H9 (cell line): Measurements from ENCODE around the gene ZNHIT2. TPM values are rescaled to one million over a fixed set of nuclear protein-coding genes. Genes with fewer than 3 reads are reported as not detected.

Experiments used
- DNase-seq: peaks from one replicate; pipeline ENCODE4 v3.0.0-alpha.2; 2017
- H2AFZ ChIP-seq: one replicate; pipeline ENCODE4 v1.6.1; 2013; ENCODE audit warnings: mild to moderate bottlenecking, low read length, control low read depth, moderate library complexity
- H2AK5ac ChIP-seq: 2 replicates; pipeline ENCODE4 v1.6.1; 2013; ENCODE audit warnings: low read length, control low read depth, mixed read lengths; ENCODE audit not compliant: insufficient read length
- H2BK120ac ChIP-seq: one replicate; pipeline ENCODE4 v1.6.1; 2013; ENCODE audit warnings: low read depth, mild to moderate bottlenecking, low read length, control low read depth, inconsistent platforms; ENCODE audit not compliant: poor library complexity, severe bottlenecking
- H2BK12ac ChIP-seq: 2 replicates; pipeline ENCODE4 v1.6.1; 2013; ENCODE audit warnings: low read length, control low read depth, mixed read lengths, low read depth; ENCODE audit not compliant: insufficient read length
- H2BK15ac ChIP-seq: 2 replicates; pipeline ENCODE4 v1.6.1; 2013; ENCODE audit warnings: low read depth, low read length, control low read depth
- H2BK20ac ChIP-seq: one replicate; pipeline ENCODE4 v1.6.1; 2013; ENCODE audit warnings: low read depth, mild to moderate bottlenecking, low read length, control low read depth, inconsistent platforms; ENCODE audit not compliant: poor library complexity, severe bottlenecking
- H2BK5ac ChIP-seq: 2 replicates; pipeline ENCODE4 v1.6.1; 2013; ENCODE audit warnings: low read length, control low read depth, mixed read lengths; ENCODE audit not compliant: insufficient read length
- H3K14ac ChIP-seq: 2 replicates; pipeline ENCODE4 v1.6.1; 2013; ENCODE audit warnings: low read length, control low read depth; ENCODE audit not compliant: insufficient read depth
- H3K18ac ChIP-seq: 2 replicates; pipeline ENCODE4 v1.6.1; 2013; ENCODE audit warnings: low read depth, mild to moderate bottlenecking, mixed read lengths, low read length, control low read depth; ENCODE audit not compliant: insufficient read length
- H3K23ac ChIP-seq: 2 replicates; pipeline ENCODE4 v1.6.1; 2013; ENCODE audit warnings: low read length, control low read depth, mixed read lengths, low read depth; ENCODE audit not compliant: insufficient read length
- H3K23me2 ChIP-seq: 2 replicates; pipeline ENCODE4 v1.6.1; 2013; ENCODE audit warnings: low read depth, mild to moderate bottlenecking, mixed read lengths, low read length, control low read depth; ENCODE audit not compliant: insufficient read length, poor library complexity, severe bottlenecking
- H3K27ac ChIP-seq: 2 replicates; pipeline ENCODE4 v1.5.1; 2013; ENCODE audit warnings: low read length, control low read depth, mixed read lengths, low read depth; ENCODE audit not compliant: insufficient read length
- H3K27me3 ChIP-seq: 2 replicates; pipeline ENCODE4 v1.6.1; 2013; ENCODE audit warnings: low read length, control low read depth, inconsistent platforms; ENCODE audit not compliant: insufficient read depth
- H3K4ac ChIP-seq: 2 replicates; pipeline ENCODE4 v1.6.1; 2013; ENCODE audit warnings: low read depth, mild to moderate bottlenecking, control low read depth, inconsistent platforms, low read length, moderate library complexity
- H3K4me1 ChIP-seq: 2 replicates; pipeline ENCODE4 v1.6.1; 2013; ENCODE audit warnings: low read length, control low read depth, inconsistent platforms; ENCODE audit not compliant: insufficient read depth
- H3K4me2 ChIP-seq: 2 replicates; pipeline ENCODE4 v1.6.1; 2013; ENCODE audit warnings: low read length, control low read depth, mixed read lengths; ENCODE audit not compliant: insufficient read length, insufficient read depth
- H3K56ac ChIP-seq: 2 replicates; pipeline ENCODE4 v1.6.1; 2013; ENCODE audit warnings: low read depth, mild to moderate bottlenecking, mixed read lengths, low read length, control low read depth; ENCODE audit not compliant: insufficient read length
- H3K79me1 ChIP-seq: 2 replicates; pipeline ENCODE4 v1.6.1; 2013; ENCODE audit warnings: low read depth, mild to moderate bottlenecking, moderate library complexity, low read length, control low read depth, inconsistent platforms; ENCODE audit not compliant: insufficient read depth, poor library complexity, severe bottlenecking
- H3K79me2 ChIP-seq: 2 replicates; pipeline ENCODE4 v1.6.1; 2013; ENCODE audit warnings: low read length, control low read depth, inconsistent platforms; ENCODE audit not compliant: insufficient read depth
- H3K9ac ChIP-seq: 2 replicates; pipeline ENCODE4 v1.6.1; 2013; ENCODE audit warnings: low read length, control low read depth, mixed read lengths; ENCODE audit not compliant: insufficient read length; ENCODE audit errors: extremely low read depth
- H3K9me3 ChIP-seq: one replicate; pipeline ENCODE4 v1.6.1; 2013; ENCODE audit warnings: low read depth, low read length, inconsistent platforms; ENCODE audit not compliant: control insufficient read depth
- H3T11ph ChIP-seq: one replicate; pipeline ENCODE4 v1.6.1; 2013; ENCODE audit warnings: mild to moderate bottlenecking, low read length, control low read depth, inconsistent platforms
- H4K20me1 ChIP-seq: one replicate; pipeline ENCODE4 v1.6.1; 2013; ENCODE audit not compliant: control insufficient read depth, insufficient read length, insufficient read depth
- H4K5ac ChIP-seq: 2 replicates; pipeline ENCODE4 v1.6.1; 2013; ENCODE audit warnings: low read depth, mild to moderate bottlenecking, mixed read lengths, low read length, control low read depth; ENCODE audit not compliant: insufficient read length
- H4K8ac ChIP-seq: replicated peaks from 2 replicates; pipeline ENCODE4 v1.6.1; 2013; ENCODE audit warnings: low read length, control low read depth, mixed read lengths, low read depth; ENCODE audit not compliant: insufficient read length
- H4K91ac ChIP-seq: 2 replicates; pipeline ENCODE4 v1.6.1; 2013; ENCODE audit warnings: low read depth, mild to moderate bottlenecking, moderate library complexity, mixed read lengths, low read length, control low read depth; ENCODE audit not compliant: insufficient read length
- H3K27ac Mint-ChIP-seq, 3 experiments: 2 replicates in 2 of 3; 3 replicates in 1 of 3; pipeline ENCODE4 v1.8.0; 2020 to 2021; ENCODE audit warnings: mixed read lengths in 3 of 3, mild to moderate bottlenecking in 1 of 3, moderate library complexity in 1 of 3
- H3K27me3 Mint-ChIP-seq: 2 replicates; pipeline ENCODE4 v1.8.0; 2021; ENCODE audit warnings: low read depth, mild to moderate bottlenecking, moderate library complexity, mixed read lengths
- H3K36me3 Mint-ChIP-seq, 3 experiments: 2 replicates in 2 of 3; 3 replicates in 1 of 3; pipeline ENCODE4 v1.8.0; 2020 to 2021; ENCODE audit warnings: low read depth in 3 of 3, mixed read lengths in 3 of 3; ENCODE audit not compliant: insufficient read depth in 1 of 3
- H3K4me1 Mint-ChIP-seq, 2 experiments: 2 replicates each; pipeline ENCODE4 v1.8.0; 2020; ENCODE audit warnings: mixed read lengths in 2 of 2
- H3K4me3 Mint-ChIP-seq, 2 experiments: 2 replicates in 1 of 2; 3 replicates in 1 of 2; pipeline ENCODE4 v1.8.0; 2020 to 2021; ENCODE audit warnings: mild to moderate bottlenecking in 2 of 2, mixed read lengths in 2 of 2, moderate library complexity in 1 of 2
- H3K9me3 Mint-ChIP-seq, 2 experiments: 2 replicates in 1 of 2; 3 replicates in 1 of 2; pipeline ENCODE4 v1.8.0; 2020; ENCODE audit warnings: mild to moderate bottlenecking in 2 of 2, mixed read lengths in 2 of 2, moderate library complexity in 1 of 2
- CTCF ChIP-seq: fragments of 200-600 bp; sonication (generic); conservative IDR thresholded peaks from 3 replicates; pipeline ENCODE4 v1.8.0; 2021; ENCODE audit warnings: antibody characterized with exemption, mild to moderate bottlenecking
- WGBS: extraction: QIAGEN DNeasy Blood & Tissue Kit; methylation state at CpG from one replicate; pipeline ENCODE4 v1.1.7; 2013; ENCODE audit warnings: missing lambda C conversion rate, low lambda C conversion rate, mixed read lengths; ENCODE audit not compliant: insufficient read length; ENCODE audit errors: extremely low coverage; 5-methylcytosine and 5-hydroxymethylcytosine counted together
- total RNA-seq: library from RNA; stranded (reverse); gene quantifications from 2 replicates; pipeline ENCODE4 v1.2.1, GENCODE V29; 2021

The ZNHIT2 gene
- total RNA-seq, 1 experiment from 2014 or later: 18.3 TPM

- Mint-ChIP-seq H3K4me1 (peaks cover 14 to 16% of the 10 kb centered on the region in 2 experiments), H3K9me3 (no peaks in the 10 kb centered on the region; a peak in 1 of 5 replicates), H3K27ac (peak overlapping the region in 1 of 3 experiments; percentile 88; a peak in 3 of 7 replicates), H3K36me3 (peaks cover 48 to 73% (median 72%) of the 10 kb centered on the region in 3 experiments), H3K27me3 (no peaks in the 10 kb centered on the region), H3K4me3 (peak overlapping the region in 1 of 2 experiments; percentile 35; a peak in 1 of 5 replicates)
- no peak overlapping the region for H2AK5ac ChIP-seq
- H2BK12ac ChIP-seq: no peak overlapping the region
- H3K23ac ChIP-seq: no peak overlapping the region
- peaks cover 1% of the 10 kb centered on the region for H3K23me2 ChIP-seq
- H3K56ac ChIP-seq: no peak overlapping the region
- H3K9me3 ChIP-seq: no peaks in the 10 kb centered on the region
- no peaks in the 10 kb centered on the region for H3K4me1 ChIP-seq
- H2BK120ac ChIP-seq: no peak overlapping the region
- peaks cover 5% of the 10 kb centered on the region; the same call in 1 of the 2 replicates for H3K79me2 ChIP-seq
- H4K8ac ChIP-seq: no peak overlapping the region
- H2BK20ac ChIP-seq: no peak overlapping the region
- peak overlapping the region; percentile 1 for H3K4me2 ChIP-seq
- peak; percentile 76 for TF ChIP-seq CTCF
- no peak overlapping the region for H3K4ac ChIP-seq
- H2AFZ ChIP-seq: no peak overlapping the region
- no CpG with 5 or more reads among the region's 3 CpGs for WGBS
- H3K27me3 ChIP-seq: no peaks in the 10 kb centered on the region
- no peak overlapping the region for H3K18ac ChIP-seq
- peak; percentile 64 for DNase-seq
- H3T11ph ChIP-seq: no peak overlapping the region
- no peak overlapping the region for H4K91ac ChIP-seq
- no peak overlapping the region for H4K5ac ChIP-seq
- H4K20me1 ChIP-seq: no peaks in the 10 kb centered on the region
- peaks cover 13% of the 10 kb centered on the region for H3K79me1 ChIP-seq
- no peak overlapping the region for H3K14ac ChIP-seq
- H3K27ac ChIP-seq: no peak overlapping the region
- no peak overlapping the region for H2BK15ac ChIP-seq
- H2BK5ac ChIP-seq: no peak overlapping the region
- no peak overlapping the region for H3K9ac ChIP-seq
Measured at GRCh38 chr11:65078151-65078550, 39.4 kb downstream of the ZNHIT2 start.
